ENCODE data around the gene ACTG1. TPM values are rescaled to one million over a fixed set of nuclear protein-coding genes. Genes with fewer than 3 reads are reported as not detected.
A peak's percentile ranks its signal among the peaks of the same experiment; 100 is the strongest.

Gene ACTG1
- total and polyA plus RNA-seq, 2 of the 13 experiments (the other 11 are each of a cell fraction or from before 2014, with no cell fraction given): 973 to 1,138 TPM

DNA sequence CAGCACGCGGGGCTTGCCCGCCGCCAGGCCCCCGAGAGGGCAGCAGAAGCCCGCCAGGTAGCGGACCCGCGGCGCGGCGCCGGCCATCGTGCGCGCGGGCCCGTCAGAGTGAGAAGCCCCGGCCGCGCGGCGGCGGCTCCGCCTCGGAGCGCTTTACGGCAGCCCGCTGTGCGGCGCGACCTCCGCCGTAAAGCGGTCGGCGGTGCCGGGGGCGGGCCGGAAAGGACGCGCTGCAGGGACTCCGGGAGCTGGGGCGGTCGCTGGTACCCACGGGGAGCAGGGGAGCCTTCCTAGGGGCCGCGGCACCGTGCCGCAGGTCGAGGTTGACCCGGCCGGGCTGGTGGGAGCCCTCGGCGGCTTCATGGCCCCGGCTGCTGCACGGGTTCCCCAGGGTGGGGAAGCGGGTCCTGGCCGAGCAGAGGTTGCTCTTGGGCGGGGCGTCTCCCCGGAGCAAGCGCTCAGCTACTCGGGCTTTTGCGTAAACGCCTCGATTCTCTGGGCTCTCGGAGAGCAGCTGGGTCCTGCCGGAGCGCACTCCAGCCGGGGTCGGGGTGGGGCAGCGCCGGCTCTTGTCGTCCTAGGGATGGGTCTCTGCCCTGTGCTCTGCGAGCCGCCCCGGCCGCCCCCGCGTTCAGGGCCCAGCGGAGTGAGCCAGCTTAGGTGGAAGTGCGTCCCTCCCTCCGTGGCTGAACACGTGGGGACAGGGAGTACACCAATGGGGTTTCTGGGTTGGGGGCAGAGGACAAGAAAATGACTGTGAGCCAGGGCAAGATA is 39.8 kb upstream of the ACTG1 start, which contains the start of gene FAAP100 (continued):
- TF ChIP-seq FOXK2 (IDR thresholded peaks at IDR 0.05) (no peak), YEATS2 (CRISPR knock-in tag; IDR thresholded peaks at IDR 0.05; ENCODE audit: borderline replicate concordance) (peak; percentile 57), ATF4 (CRISPR knock-in tag; IDR thresholded peaks at IDR 0.05) (peak in 1 of 2 experiments; percentile 56; a peak in 1 of 4 replicates), CEBPG (CRISPR knock-in tag; IDR thresholded peaks at IDR 0.05) (no peak; the same call in 1 of the 2 replicates), ZNF569 (CRISPR knock-in tag; IDR thresholded peaks at IDR 0.05; ENCODE audit: borderline replicate concordance) (peak; percentile 64; the same call in 1 of the 2 replicates), ZNF790 (CRISPR knock-in tag; IDR thresholded peaks at IDR 0.05; ENCODE audit: borderline replicate concordance) (peak; percentile 79; the same call in 1 of the 2 replicates), ZNF816 (CRISPR knock-in tag; IDR thresholded peaks at IDR 0.05; ENCODE audit: borderline replicate concordance) (peak; percentile 58; the same call in 1 of the 2 replicates), KDM4B (CRISPR knock-in tag; IDR thresholded peaks at IDR 0.05) (peak; percentile 59; the same call in 1 of the 2 replicates), ZNF329 (CRISPR knock-in tag; IDR thresholded peaks at IDR 0.05; ENCODE audit: low read depth) (peak; percentile 82; the same call in 1 of the 2 replicates), NFYB (CRISPR knock-in tag; IDR thresholded peaks at IDR 0.05) (0 out of 2 replicates have a peak, but pooled peaks have one; percentile 20), PRDM4 (CRISPR knock-in tag; IDR thresholded peaks at IDR 0.05; ENCODE audit: borderline replicate concordance) (no peak), ZNF615 (CRISPR knock-in tag; IDR thresholded peaks at IDR 0.05; ENCODE audit: borderline replicate concordance) (no peak), TGIF2 (CRISPR knock-in tag; IDR thresholded peaks at IDR 0.05) (no peak; the same call in 1 of the 2 replicates), HMGXB4 (CRISPR knock-in tag; IDR thresholded peaks at IDR 0.05; ENCODE audit: borderline replicate concordance in 1 of 2, low read depth in 1 of 2) (peak in 1 of 2 experiments; percentile 57; a peak in 2 of 4 replicates), TEAD2 (CRISPR knock-in tag; IDR thresholded peaks at IDR 0.05) (0 out of 2 replicates have a peak, but pooled peaks have one; percentile 52), ZNF260 (CRISPR knock-in tag; IDR thresholded peaks at IDR 0.05; ENCODE audit: borderline replicate concordance, low read depth) (no peak), RFX5 (IDR thresholded peaks at IDR 0.05; ENCODE audit: low read depth, low read length) (no peak), TCF12 (IDR thresholded peaks at IDR 0.05) (no peak), TCF12 (CRISPR knock-in tag; IDR thresholded peaks at IDR 0.05) (no peak; the same call in 1 of the 2 replicates)
- TF ChIP-seq, protein P1, sequence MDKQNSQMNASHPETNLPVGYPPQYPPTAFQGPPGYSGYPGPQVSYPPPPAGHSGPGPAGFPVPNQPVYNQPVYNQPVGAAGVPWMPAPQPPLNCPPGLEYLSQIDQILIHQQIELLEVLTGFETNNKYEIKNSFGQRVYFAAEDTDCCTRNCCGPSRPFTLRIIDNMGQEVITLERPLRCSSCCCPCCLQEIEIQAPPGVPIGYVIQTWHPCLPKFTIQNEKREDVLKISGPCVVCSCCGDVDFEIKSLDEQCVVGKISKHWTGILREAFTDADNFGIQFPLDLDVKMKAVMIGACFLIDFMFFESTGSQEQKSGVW (CRISPR knock-in tag; IDR thresholded peaks at IDR 0.05; ENCODE audit: borderline replicate concordance): no peak
- TF ChIP-seq, protein P2, sequence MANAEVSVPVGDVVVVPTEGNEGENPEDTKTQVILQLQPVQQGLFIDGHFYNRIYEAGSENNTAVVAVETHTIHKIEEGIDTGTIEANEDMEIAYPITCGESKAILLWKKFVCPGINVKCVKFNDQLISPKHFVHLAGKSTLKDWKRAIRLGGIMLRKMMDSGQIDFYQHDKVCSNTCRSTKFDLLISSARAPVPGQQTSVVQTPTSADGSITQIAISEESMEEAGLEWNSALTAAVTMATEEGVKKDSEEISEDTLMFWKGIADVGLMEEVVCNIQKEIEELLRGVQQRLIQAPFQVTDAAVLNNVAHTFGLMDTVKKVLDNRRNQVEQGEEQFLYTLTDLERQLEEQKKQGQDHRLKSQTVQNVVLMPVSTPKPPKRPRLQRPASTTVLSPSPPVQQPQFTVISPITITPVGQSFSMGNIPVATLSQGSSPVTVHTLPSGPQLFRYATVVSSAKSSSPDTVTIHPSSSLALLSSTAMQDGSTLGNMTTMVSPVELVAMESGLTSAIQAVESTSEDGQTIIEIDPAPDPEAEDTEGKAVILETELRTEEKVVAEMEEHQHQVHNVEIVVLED (CRISPR knock-in tag; IDR thresholded peaks at IDR 0.05; ENCODE audit: borderline replicate concordance): peak; percentile 73
